Mucosa of stomach (tissue), 1 donor: ENCODE data around the gene CC2D2A.

ENCODE experiments used
- H3K27me3 ChIP-seq: one replicate; pipeline ENCODE4 v1.7.0; 2013; ENCODE audit warnings: mild to moderate bottlenecking, low read length; ENCODE audit not compliant: control insufficient read depth, insufficient read depth
- H3K36me3 ChIP-seq: one replicate; pipeline ENCODE4 v1.7.0; 2013; ENCODE audit warnings: low read length; ENCODE audit not compliant: control insufficient read depth, insufficient read depth
- H3K4me1 ChIP-seq: one replicate; pipeline ENCODE4 v1.7.0; 2013; ENCODE audit warnings: mild to moderate bottlenecking, low read length; ENCODE audit not compliant: control insufficient read depth, insufficient read depth
- H3K4me3 ChIP-seq: one replicate; pipeline ENCODE4 v1.7.0; 2013; ENCODE audit warnings: low read length
- H3K9ac ChIP-seq: one replicate; pipeline ENCODE4 v1.7.0; 2013; ENCODE audit warnings: mild to moderate bottlenecking, low read length, moderate library complexity
- H3K9me3 ChIP-seq: one replicate; pipeline ENCODE4 v1.7.0; 2013; ENCODE audit warnings: mild to moderate bottlenecking, low read length, moderate library complexity; ENCODE audit not compliant: control insufficient read depth
- donor health status: Pancreatic carcinoma.

Gene CC2D2A

DNA sequence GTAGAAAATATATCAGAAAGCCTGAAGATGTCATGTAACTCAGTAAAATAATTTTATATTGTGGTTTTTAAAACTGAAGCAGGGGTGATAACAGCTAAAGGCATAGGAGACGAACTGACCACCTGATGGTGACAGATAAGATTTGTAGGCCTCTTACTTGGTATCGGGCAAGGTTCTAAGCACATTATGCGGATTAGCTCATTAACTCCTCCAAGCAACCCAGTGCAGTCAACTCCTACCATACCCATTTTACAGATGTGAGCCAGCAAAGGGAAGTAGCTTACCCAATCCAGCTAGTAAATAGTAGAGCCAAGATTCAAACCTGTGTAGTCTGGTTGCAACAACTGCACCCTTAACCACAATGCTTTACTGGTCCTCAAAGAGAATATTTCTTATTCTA lies 62.1 kb downstream of the CC2D2A start:
- Histone ChIP-seq H3K9me3 (no peaks in the 10 kb centered on the region), H3K4me1 (no peaks in the 10 kb centered on the region), H3K27me3 (no peaks in the 10 kb centered on the region), H3K36me3 (no peaks in the 10 kb centered on the region), H3K4me3 (no peak overlapping the region), H3K9ac (no peak overlapping the region)

- H3K4me3 ChIP-seq, result no peak overlapping the region
- no peaks in the 10 kb centered on the region for H3K9me3 ChIP-seq
- H3K27me3 ChIP-seq, result no peaks in the 10 kb centered on the region
- no peaks in the 10 kb centered on the region for H3K36me3 ChIP-seq
- H3K9ac ChIP-seq, result no peak overlapping the region
- no peaks in the 10 kb centered on the region for H3K4me1 ChIP-seq
These were observed 64.1 kb downstream of the CC2D2A start for GRCh38 chr4:15533817-15534216.

DNA sequence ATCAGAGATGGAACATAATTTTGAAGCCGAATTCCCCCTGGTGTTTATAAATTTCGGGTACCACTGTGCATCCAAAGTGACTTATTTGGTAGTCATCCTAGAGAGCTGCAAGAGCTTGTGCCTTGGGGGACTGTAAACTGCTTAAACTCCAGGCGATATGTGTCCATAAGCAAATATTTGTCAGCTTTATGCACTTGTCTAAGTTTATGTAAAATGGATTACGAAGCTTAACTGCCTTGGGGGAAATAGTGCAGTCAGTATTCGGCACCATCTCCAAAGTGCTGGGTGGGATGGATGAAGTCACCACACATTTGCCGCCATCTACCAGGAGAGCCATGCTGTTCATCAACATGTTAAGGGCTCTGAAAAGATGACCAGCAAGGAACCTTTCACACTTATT lies 65.9 kb downstream of the CC2D2A start:
- Histone ChIP-seq H3K4me1 (no peaks in the 10 kb centered on the region), H3K36me3 (no peaks in the 10 kb centered on the region), H3K27me3 (no peaks in the 10 kb centered on the region), H3K9ac (no peak overlapping the region), H3K9me3 (no peaks in the 10 kb centered on the region), H3K4me3 (no peak overlapping the region)

- H3K9ac ChIP-seq, result no peak overlapping the region
- H3K4me3 ChIP-seq, result no peak overlapping the region
- H3K36me3 ChIP-seq, result no peaks in the 10 kb centered on the region
- H3K9me3 ChIP-seq, result no peaks in the 10 kb centered on the region
- H3K4me1 ChIP-seq, result no peaks in the 10 kb centered on the region
- no peaks in the 10 kb centered on the region for H3K27me3 ChIP-seq
These were observed 67.1 kb downstream of the CC2D2A start for GRCh38 chr4:15536552-15537499.

GRCh38 chr4:15541941-15542340 lies 72.3 kb downstream of the CC2D2A start:
- Histone ChIP-seq H3K36me3 (no peaks in the 10 kb centered on the region), H3K9ac (no peak overlapping the region)

GRCh38 chr4:15542760-15543159 lies 73.1 kb downstream of the CC2D2A start:
- H3K9ac ChIP-seq, result no peak overlapping the region
- peaks cover 5% of the 10 kb centered on the region for H3K4me1 ChIP-seq
- no peaks in the 10 kb centered on the region for H3K36me3 ChIP-seq
- no peak overlapping the region for H3K4me3 ChIP-seq
- no peaks in the 10 kb centered on the region for H3K27me3 ChIP-seq
- no peaks in the 10 kb centered on the region for H3K9me3 ChIP-seq

More at GRCh38 chr4:15541941-15542340, 72.3 kb downstream of the CC2D2A start:
- Histone ChIP-seq H3K4me3 (no peak overlapping the region), H3K9me3 (no peaks in the 10 kb centered on the region), H3K4me1 (peaks cover 5% of the 10 kb centered on the region), H3K27me3 (no peaks in the 10 kb centered on the region)

DNA sequence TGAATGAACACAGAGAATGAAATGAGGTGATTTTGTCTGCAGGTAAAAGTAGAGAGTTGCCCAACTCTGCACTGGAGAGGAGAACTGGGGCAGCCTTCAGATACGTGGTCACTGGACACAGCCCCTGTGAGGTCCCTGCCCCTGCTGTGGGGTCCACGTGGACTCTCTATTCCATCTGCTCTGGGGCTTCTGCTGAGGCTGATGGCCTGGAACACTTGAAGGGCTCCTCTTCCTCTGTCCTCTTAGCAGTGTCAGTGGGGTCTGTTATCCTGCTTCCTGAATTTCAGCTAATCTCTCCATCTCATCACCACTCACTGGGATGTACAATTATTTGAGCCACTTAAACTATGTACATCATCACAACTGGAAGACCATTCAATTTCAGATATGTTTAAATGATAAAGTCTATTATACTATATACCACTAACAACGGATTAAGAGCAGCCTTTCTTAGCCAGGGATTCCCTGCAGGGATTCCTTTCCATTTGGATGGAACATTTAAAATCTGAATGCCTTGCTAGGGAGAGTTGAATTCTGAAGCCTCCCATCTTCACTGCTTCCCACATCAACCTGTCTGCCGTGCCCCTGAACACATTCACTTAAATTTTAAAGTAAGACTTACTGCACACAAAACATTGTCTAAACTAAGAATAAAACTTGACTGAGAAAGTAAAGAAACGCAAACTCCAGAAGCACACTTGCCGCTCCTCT lies 74.0 kb downstream of the CC2D2A start:
- H3K4me3 ChIP-seq, result no peak overlapping the region
- no peaks in the 10 kb centered on the region for H3K27me3 ChIP-seq
- no peak overlapping the region for H3K9ac ChIP-seq
- peaks cover 5% of the 10 kb centered on the region for H3K4me1 ChIP-seq
- no peaks in the 10 kb centered on the region for H3K36me3 ChIP-seq
- no peaks in the 10 kb centered on the region for H3K9me3 ChIP-seq

- Histone ChIP-seq H3K9me3 (no peaks in the 10 kb centered on the region), H3K9ac (no peak overlapping the region), H3K36me3 (no peaks in the 10 kb centered on the region), H3K27me3 (no peaks in the 10 kb centered on the region), H3K4me1 (peaks cover 5% of the 10 kb centered on the region), H3K4me3 (no peak overlapping the region)
These were observed 74.6 kb downstream of the CC2D2A start for GRCh38 chr4:15544248-15544729.

DNA sequence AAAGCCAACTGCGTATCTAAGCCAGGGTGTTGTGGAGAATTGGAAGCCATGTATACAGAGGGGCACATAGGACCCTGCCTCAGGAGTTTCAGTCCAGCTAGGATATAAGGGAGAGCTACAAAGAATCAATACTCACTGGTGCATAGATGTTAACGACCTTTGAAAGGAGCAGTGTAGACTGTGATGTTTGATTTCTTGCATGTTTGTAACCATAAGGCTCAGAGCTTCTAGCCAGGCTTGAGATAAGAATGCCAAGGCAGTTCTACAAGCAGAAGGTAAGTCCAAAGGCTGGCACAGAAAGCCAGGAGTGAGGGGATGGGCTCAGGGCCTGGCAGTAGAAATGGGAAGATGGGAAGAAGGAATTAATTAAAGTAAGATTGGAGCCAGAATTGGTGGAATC lies 75.7 kb downstream of the CC2D2A start:
- no peak overlapping the region for H3K4me3 ChIP-seq
- H3K9me3 ChIP-seq, result no peaks in the 10 kb centered on the region
- H3K27me3 ChIP-seq, result no peaks in the 10 kb centered on the region
- no peaks in the 10 kb centered on the region for H3K36me3 ChIP-seq
- no peak overlapping the region for H3K9ac ChIP-seq
- peaks cover 5% of the 10 kb centered on the region for H3K4me1 ChIP-seq

DNA sequence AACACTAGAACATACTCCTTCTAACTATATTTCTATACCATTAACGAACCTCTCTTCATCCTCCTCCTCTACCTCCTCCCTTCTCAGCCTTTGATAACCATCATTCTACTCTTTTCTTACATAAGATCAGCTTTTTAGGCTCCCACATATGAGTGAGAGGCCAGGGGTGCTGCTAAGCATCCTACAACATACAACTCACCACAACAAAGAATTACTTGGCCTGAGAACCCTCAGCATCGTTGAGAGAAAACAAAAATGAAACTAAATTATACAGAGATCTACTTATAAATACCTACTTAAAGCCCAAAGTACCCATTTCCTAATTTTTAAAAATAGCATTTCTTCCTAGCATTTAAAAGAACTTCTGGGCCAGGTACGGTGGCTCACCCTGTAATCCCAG lies 77.7 kb downstream of the CC2D2A start:
- Histone ChIP-seq H3K4me1 (peaks cover 5% of the 10 kb centered on the region), H3K4me3 (no peak overlapping the region), H3K27me3 (no peaks in the 10 kb centered on the region), H3K9ac (no peak overlapping the region), H3K9me3 (no peaks in the 10 kb centered on the region), H3K36me3 (no peaks in the 10 kb centered on the region)

DNA sequence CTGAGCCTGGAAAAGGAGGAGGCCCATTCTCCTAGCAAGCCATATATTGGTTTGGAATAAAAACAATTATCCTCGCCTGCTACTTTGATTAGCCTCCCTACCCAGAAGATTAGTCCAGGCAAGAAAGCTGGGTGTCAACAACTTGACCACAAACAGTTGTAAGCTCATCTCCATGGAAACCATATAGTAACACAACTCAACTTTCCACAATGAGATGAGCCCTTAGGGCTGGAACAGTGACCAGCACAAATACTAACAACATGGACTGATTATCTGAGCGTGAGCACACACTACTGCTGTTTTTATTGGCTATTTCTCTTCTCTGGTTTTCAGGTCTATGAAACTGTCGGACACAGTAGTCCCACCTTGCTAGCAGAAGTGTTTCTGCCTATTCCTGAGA lies 80.8 kb downstream of the CC2D2A start:
- H3K27me3 ChIP-seq, result no peaks in the 10 kb centered on the region
- no peak overlapping the region for H3K4me3 ChIP-seq
- no peaks in the 10 kb centered on the region for H3K9me3 ChIP-seq
- no peaks in the 10 kb centered on the region for H3K36me3 ChIP-seq
- H3K9ac ChIP-seq, result no peak overlapping the region
- peaks cover 5% of the 10 kb centered on the region for H3K4me1 ChIP-seq

GRCh38 chr4:15551740-15552446 lies 82.2 kb downstream of the CC2D2A start:
- H3K36me3 ChIP-seq, result no peaks in the 10 kb centered on the region
- no peaks in the 10 kb centered on the region for H3K9me3 ChIP-seq
- H3K4me3 ChIP-seq, result no peak overlapping the region
- H3K27me3 ChIP-seq, result no peaks in the 10 kb centered on the region
- H3K9ac ChIP-seq, result peak overlapping the region; percentile 17
- H3K4me1 ChIP-seq, result no peaks in the 10 kb centered on the region
